HL-60 (cell line): ENCODE data around the gene SORCS2.

Experiments
- DNase-seq, 2 experiments: peaks; one replicate each; pipeline ENCODE4 v3.0.0-alpha.2; 2010 to 2020; ENCODE audit warnings: low read depth in 1 of 2, low spot score in 1 of 2
- H3K27ac ChIP-seq: fragments of 250-450 bp; sonication (Bioruptor Pico); replicated peaks from 2 replicates; pipeline ENCODE4 v1.5.1; 2020; ENCODE audit warnings: mild to moderate bottlenecking, moderate library complexity
- H3K27me3 ChIP-seq: fragments of 250-450 bp; sonication (Bioruptor Pico); 2 replicates; pipeline ENCODE4 v1.5.1; 2021; ENCODE audit warnings: mild to moderate bottlenecking, moderate library complexity; ENCODE audit not compliant: insufficient read depth, poor library complexity, severe bottlenecking
- H3K4me3 ChIP-seq: replicated peaks from 2 replicates; pipeline ENCODE4 v1.5.1; 2011; ENCODE audit warnings: mild to moderate bottlenecking, control low read depth, low read length; ENCODE audit not compliant: insufficient read depth
- CTCF ChIP-seq: IDR thresholded peaks from one replicate; pipeline ENCODE4 v1.5.1; 2011; ENCODE audit warnings: low read length, control low read depth, inconsistent platforms; ENCODE audit not compliant: insufficient read depth
- GABPA ChIP-seq: IDR thresholded peaks from 2 replicates; pipeline ENCODE4 v1.6.1; 2012; ENCODE audit warnings: low read depth
- POLR2AphosphoS5 ChIP-seq: IDR thresholded peaks from 2 replicates; pipeline ENCODE4 v1.6.1; 2012; ENCODE audit warnings: low read depth
- REST ChIP-seq: IDR thresholded peaks from 2 replicates; pipeline ENCODE4 v1.6.1; 2012; ENCODE audit warnings: low read depth; ENCODE audit not compliant: insufficient replicate concordance
- SPI1 ChIP-seq: IDR thresholded peaks from 2 replicates; pipeline ENCODE4 v1.6.1; 2012; ENCODE audit warnings: low read depth, mild to moderate bottlenecking, borderline replicate concordance

The SORCS2 gene

DNA sequence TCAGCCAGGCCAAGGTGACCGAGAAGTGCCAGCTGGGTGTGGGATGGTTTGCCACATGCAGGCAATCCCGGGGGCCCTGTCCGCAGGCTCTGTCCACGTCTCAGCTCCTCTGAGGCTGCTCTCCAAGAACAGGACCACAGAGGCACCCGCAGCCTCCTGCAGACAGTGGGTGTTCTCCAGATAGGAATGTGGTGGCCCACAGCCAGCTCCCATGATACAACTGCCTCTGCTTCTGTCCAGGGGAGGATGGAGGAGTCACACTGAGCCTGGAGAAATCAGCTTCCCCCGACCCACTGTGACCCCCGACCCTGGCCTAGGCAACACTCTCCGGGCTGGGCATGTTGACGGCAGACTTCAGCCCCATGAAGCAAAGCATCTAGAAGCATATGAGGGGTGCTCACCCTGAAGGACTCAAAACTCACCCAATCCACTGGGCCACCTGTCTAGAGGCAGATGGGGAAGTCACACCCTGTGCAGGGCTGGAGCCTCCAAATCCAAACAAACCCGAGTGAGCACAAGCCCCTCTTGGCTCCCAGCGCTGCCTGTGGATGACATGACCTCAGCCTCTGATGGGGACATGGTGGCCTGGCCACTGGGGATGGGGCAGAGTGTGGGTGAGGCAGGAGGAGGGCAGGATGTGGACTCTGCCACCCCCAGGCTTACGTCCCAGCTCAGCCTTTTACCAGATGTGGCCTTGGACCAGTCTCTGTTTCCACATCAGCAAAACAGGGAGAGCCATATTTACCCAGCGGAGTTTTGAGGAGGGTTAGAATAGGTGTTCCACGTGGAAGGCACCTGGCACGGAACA is 140.1 kb downstream of the SORCS2 start:
- Histone ChIP-seq H3K27ac (no peak overlapping the region), H3K27me3 (no peaks in the 10 kb centered on the region), H3K4me3 (no peak overlapping the region)
- DNase-seq = no peak
- no peak for TF ChIP-seq POLR2AphosphoS5
- no peak for TF ChIP-seq SPI1
- TF ChIP-seq CTCF = no peak
- no peak for TF ChIP-seq GABPA
- no peak for TF ChIP-seq REST

- no peak for DNase-seq
- Histone ChIP-seq H3K27ac (no peak overlapping the region), H3K27me3 (no peaks in the 10 kb centered on the region), H3K4me3 (no peak overlapping the region)
- TF ChIP-seq CTCF (no peak), GABPA (no peak), SPI1 (no peak), REST (no peak), POLR2AphosphoS5 (no peak)
Measured at GRCh38 chr4:7333024-7333780, 140.9 kb downstream of the SORCS2 start.

DNA sequence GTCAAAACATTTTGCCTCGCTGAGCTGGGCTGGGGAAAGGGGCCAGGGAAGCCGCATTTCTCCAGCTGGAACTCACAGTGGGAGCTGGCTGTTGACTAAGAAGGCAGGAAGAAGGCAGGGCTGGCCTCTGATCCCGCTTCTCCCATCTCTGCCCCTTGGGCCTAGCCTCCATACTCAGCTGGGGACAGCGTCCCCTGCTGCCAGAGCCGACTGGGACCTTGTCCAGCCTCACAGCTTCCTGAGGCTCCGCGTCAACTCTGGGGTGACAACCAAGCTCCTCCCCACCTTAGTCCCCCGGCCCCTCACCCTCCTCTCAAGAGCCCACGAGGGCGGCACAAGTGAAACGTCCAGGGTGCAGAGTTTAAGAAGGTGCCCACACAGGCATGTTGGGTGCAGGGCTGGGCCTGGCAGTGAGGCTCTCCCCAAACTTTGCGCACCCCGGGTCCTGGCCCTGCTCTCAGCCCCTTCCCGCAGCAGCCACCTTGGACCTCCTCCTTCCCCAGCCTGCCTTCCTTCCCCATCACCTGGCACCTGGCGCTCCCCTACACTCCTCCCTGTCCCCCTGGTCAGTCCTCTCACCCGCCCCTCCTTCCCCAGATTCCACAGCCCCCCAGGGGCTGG is 141.6 kb downstream of the SORCS2 start:
- H3K4me3 ChIP-seq = no peak overlapping the region
- no peaks in the 10 kb centered on the region for H3K27me3 ChIP-seq
- no peak overlapping the region for H3K27ac ChIP-seq
- TF ChIP-seq SPI1 = no peak
- no peak for TF ChIP-seq POLR2AphosphoS5
- TF ChIP-seq CTCF = no peak
- no peak for TF ChIP-seq REST
- TF ChIP-seq GABPA = no peak
- DNase-seq = no peak
